CD4-positive, alpha-beta memory T cell (primary cell): ENCODE measurements around the gene HCLS1. TPM values are rescaled to one million over a fixed set of nuclear protein-coding genes. Genes with fewer than 3 reads are reported as not detected.
A peak's percentile ranks its signal among the peaks of the same experiment; 100 is the strongest.

Source experiments
- CTCF ChIA-PET: fragments of 350-600 bp; sonication (Branson Sonifier 250); formaldehyde crosslinking; loops from one replicate; lab custom pipeline; 2021; ENCODE audit warnings: inconsistent platforms; ENCODE audit not compliant: partially characterized antibody; lab: Charles Lee
- POLR2A ChIA-PET: fragments of 350-600 bp; sonication (Branson Sonifier 250); formaldehyde crosslinking; loops from one replicate; lab custom pipeline; 2021; ENCODE audit not compliant: partially characterized antibody; lab: Charles Lee
- DNase-seq, 5 donors: peaks; one replicate each; pipeline versions ENCODE4 v3.0.0 to v3.0.0-alpha.2; 2020 to 2022; ENCODE audit warnings: mixed read lengths in 1 of 5
- H3K27ac ChIP-seq: one replicate; pipeline ENCODE4 v1.7.0; 2013; ENCODE audit warnings: low read depth, low read length
- H3K27me3 ChIP-seq: 2 replicates; pipeline ENCODE4 v1.7.0; 2013; ENCODE audit warnings: mild to moderate bottlenecking, low read length, moderate library complexity; ENCODE audit not compliant: insufficient read depth
- H3K36me3 ChIP-seq: 2 replicates; pipeline ENCODE4 v1.7.0; 2013; ENCODE audit warnings: mild to moderate bottlenecking, low read length, moderate library complexity; ENCODE audit not compliant: insufficient read depth
- H3K4me1 ChIP-seq: 2 replicates; pipeline ENCODE4 v1.7.0; 2013; ENCODE audit warnings: mild to moderate bottlenecking, low read length, moderate library complexity; ENCODE audit not compliant: insufficient read depth
- H3K4me3 ChIP-seq, 2 donors: one replicate each; pipeline ENCODE4 v1.7.0; 2013; ENCODE audit warnings: low read length in 2 of 2, mild to moderate bottlenecking in 1 of 2
- H3K9me3 ChIP-seq, 2 donors: one replicate each; pipeline ENCODE4 v1.7.0; 2013; ENCODE audit warnings: low read length in 2 of 2, control low read depth in 1 of 2; ENCODE audit not compliant: control insufficient read depth in 1 of 2
- H3K27ac Mint-ChIP-seq, 7 donors: one replicate each; pipeline ENCODE4 v1.8.0; 2020 to 2021; ENCODE audit warnings: mixed read lengths in 7 of 7, mild to moderate bottlenecking in 6 of 7, inconsistent platforms in 3 of 7, moderate library complexity in 3 of 7
- H3K27me3 Mint-ChIP-seq, 2 donors: one replicate each; pipeline ENCODE4 v1.8.0; 2020 to 2021; ENCODE audit warnings: mixed read lengths in 2 of 2
- H3K36me3 Mint-ChIP-seq, 2 donors: one replicate each; pipeline ENCODE4 v1.8.0; 2020 to 2021; ENCODE audit warnings: mixed read lengths in 2 of 2, inconsistent platforms in 1 of 2, mild to moderate bottlenecking in 1 of 2
- H3K4me1 Mint-ChIP-seq, 4 donors: one replicate each; pipeline ENCODE4 v1.8.0; 2020 to 2021; ENCODE audit warnings: mixed read lengths in 4 of 4, mild to moderate bottlenecking in 1 of 4
- H3K4me3 Mint-ChIP-seq, 8 donors: one replicate each; pipeline ENCODE4 v1.8.0; 2020 to 2021; ENCODE audit warnings: mixed read lengths in 8 of 8, mild to moderate bottlenecking in 7 of 8, moderate library complexity in 6 of 8, inconsistent platforms in 3 of 8
- H3K9me3 Mint-ChIP-seq, 8 donors: one replicate each; pipeline ENCODE4 v1.8.0; 2020 to 2021; ENCODE audit warnings: mixed read lengths in 8 of 8, mild to moderate bottlenecking in 5 of 8, inconsistent platforms in 3 of 8, moderate library complexity in 1 of 8
- intact Hi-C: fragments of 100-400 bp; cut with micrococcal nuclease; formaldehyde crosslinking; loops from one replicate; pipeline ENCODE4 v1.15.1; 2023
- polyA plus RNA-seq, 2 donors: library from polyadenylated mRNA; unstranded; fragments of 300-500 nt; fragmentation: Illumina TruSeq; gene quantifications; one replicate each; pipeline ENCODE4 v1.2.3, GENCODE V29; 2021
- total RNA-seq, 2 experiments: library from RNA; stranded (reverse); gene quantifications; one replicate each; pipeline ENCODE4 v1.2.3, GENCODE V29; 2021

Gene HCLS1
- total and polyA plus RNA-seq, 4 experiments from 2014 or later: 336 to 503 (median 389) TPM

GRCh38 chr3:121670676-121671075, 10.0 kb upstream of the HCLS1 start:
- H3K9me3 ChIP-seq: no peaks in the 10 kb centered on the region
- no peaks in the 10 kb centered on the region for H3K9me3 Mint-ChIP-seq
- H3K27ac Mint-ChIP-seq: no peak overlapping the region
- intact Hi-C loops: no loop called here
- no peaks in the 10 kb centered on the region for H3K27me3 Mint-ChIP-seq
- H3K4me3 ChIP-seq: no peak overlapping the region
- no peak for DNase-seq
- ChIA-PET POLR2A (no interaction called here), CTCF (interaction anchor here (0.6 kb wide), 1 partner anchor 10 kb away, joined by 3 read pairs; the partner anchor contains the start of gene HCLS1)
- no peaks in the 10 kb centered on the region for H3K27me3 ChIP-seq
- H3K4me1 Mint-ChIP-seq: no peaks in the 10 kb centered on the region
- H3K4me1 ChIP-seq: no peaks in the 10 kb centered on the region
- no peak overlapping the region for H3K27ac ChIP-seq
- H3K4me3 Mint-ChIP-seq: no peak overlapping the region
- H3K36me3 ChIP-seq: peaks cover 41% of the 10 kb centered on the region
- H3K36me3 Mint-ChIP-seq: peaks cover 57 to 77% of the 10 kb centered on the region in 2 donors

- H3K36me3 Mint-ChIP-seq: peaks cover 52 to 85% of the 10 kb centered on the region in 2 donors
- intact Hi-C loops: no loop called here
- peak overlapping the region in 1 of 7 donors; percentile 4 for H3K27ac Mint-ChIP-seq
These were observed 6.6 kb upstream of the HCLS1 start for GRCh38 chr3:121667333-121667732.

GRCh38 chr3:121665488-121665887, 4.8 kb upstream of the HCLS1 start:
- no peak overlapping the region for H3K27ac ChIP-seq
- CTCF ChIA-PET: no interaction called here
- Mint-ChIP-seq H3K4me3 (no peak overlapping the region), H3K27ac (peak overlapping the region in 1 of 7 donors; percentile 10), H3K9me3 (no peaks in the 10 kb centered on the region), H3K4me1 (peaks cover 5 to 15% (median 10%) of the 10 kb centered on the region in 4 donors), H3K36me3 (peaks cover 50 to 79% of the 10 kb centered on the region in 2 donors), H3K27me3 (no peaks in the 10 kb centered on the region)
- no peaks in the 10 kb centered on the region for H3K9me3 ChIP-seq
- H3K4me3 ChIP-seq: no peak overlapping the region
- intact Hi-C loops: no loop called here
- no peak for DNase-seq
- H3K36me3 ChIP-seq: peaks cover 54% of the 10 kb centered on the region
- POLR2A ChIA-PET: interaction anchor here (1.1 kb wide), 1 partner anchor 12 kb away, joined by 3 read pairs; no protein-coding TSS in a partner anchor
- H3K4me1 ChIP-seq: peaks cover 10% of the 10 kb centered on the region
- H3K27me3 ChIP-seq: no peaks in the 10 kb centered on the region

More at GRCh38 chr3:121667333-121667732, 6.6 kb upstream of the HCLS1 start:
- Histone ChIP-seq H3K27me3 (no peaks in the 10 kb centered on the region), H3K4me1 (no peaks in the 10 kb centered on the region), H3K4me3 (no peak overlapping the region), H3K9me3 (no peaks in the 10 kb centered on the region), H3K36me3 (peaks cover 61% of the 10 kb centered on the region), H3K27ac (no peak overlapping the region)
- no peak for DNase-seq
- H3K27me3 Mint-ChIP-seq: no peaks in the 10 kb centered on the region
- no peak overlapping the region for H3K4me3 Mint-ChIP-seq
- no peaks in the 10 kb centered on the region for H3K9me3 Mint-ChIP-seq
- ChIA-PET CTCF (no interaction called here), POLR2A (no interaction called here)
- H3K4me1 Mint-ChIP-seq: no peaks in the 10 kb centered on the region

GRCh38 chr3:121663171-121663847, 2.6 kb upstream of the HCLS1 start:
- no peaks in the 10 kb centered on the region for H3K27me3 Mint-ChIP-seq
- Histone ChIP-seq H3K9me3 (no peaks in the 10 kb centered on the region), H3K4me3 (no peak overlapping the region), H3K36me3 (peaks cover 52% of the 10 kb centered on the region), H3K4me1 (peaks cover 28% of the 10 kb centered on the region), H3K27me3 (no peaks in the 10 kb centered on the region), H3K27ac (no peak overlapping the region)
- POLR2A ChIA-PET: no interaction called here
- H3K27ac Mint-ChIP-seq: peak overlapping the region in 4 of 7 donors; percentile 8 to 62 (median 51)
- no peak for DNase-seq
- H3K36me3 Mint-ChIP-seq: peaks cover 50 to 76% of the 10 kb centered on the region in 2 donors
- CTCF ChIA-PET: no interaction called here
- H3K4me3 Mint-ChIP-seq: no peak overlapping the region
- intact Hi-C loops: no loop called here
- H3K4me1 Mint-ChIP-seq: peaks cover 18 to 37% (median 28%) of the 10 kb centered on the region in 4 donors
- no peaks in the 10 kb centered on the region for H3K9me3 Mint-ChIP-seq

- no peaks in the 10 kb centered on the region for H3K9me3 Mint-ChIP-seq
- H3K27ac Mint-ChIP-seq: peak overlapping the region in 5 of 7 donors; percentile 24 to 80 (median 51)
- DNase-seq: no peak
These were observed 2.0 kb upstream of the HCLS1 start for GRCh38 chr3:121662742-121663141.

GRCh38 chr3:121661376-121661775, 673 bp upstream of the HCLS1 start:
- ChIA-PET CTCF (interaction anchor here (0.7 to 1.7 kb wide), 7 partner anchors 9 to 1017 kb away, joined by 3 to 7 read pairs (median 4); partner anchors contain the start of genes GOLGB1 and POLQ), POLR2A (interaction anchor here (0.6 to 4.1 kb wide), 20 partner anchors 11 to 1922 kb away, joined by 3 to 33 read pairs (median 4); partner anchors contain the start of genes EAF2, FAM162A, GOLGB1 and KPNA1)
- H3K9me3 ChIP-seq: no peaks in the 10 kb centered on the region
- H3K27ac Mint-ChIP-seq: peak overlapping the region; percentile 95 to 100 (median 99)
- H3K36me3 ChIP-seq: peaks cover 52% of the 10 kb centered on the region
- H3K4me1 Mint-ChIP-seq: peaks cover 34 to 56% (median 45%) of the 10 kb centered on the region in 4 donors
- no peaks in the 10 kb centered on the region for H3K27me3 ChIP-seq
- no peak overlapping the region for H3K4me3 ChIP-seq
- DNase-seq: no peak
- H3K36me3 Mint-ChIP-seq: peaks cover 50 to 75% of the 10 kb centered on the region in 2 donors
- no peaks in the 10 kb centered on the region for H3K9me3 Mint-ChIP-seq
- no peaks in the 10 kb centered on the region for H3K27me3 Mint-ChIP-seq
- H3K4me3 Mint-ChIP-seq: peak overlapping the region in 4 of 8 donors; percentile 91 to 99 (median 94)
- intact Hi-C loops: loop anchor here (2.0 kb wide), 3 partner anchors 723 to 1539 kb away; partner anchors contain the start of genes FAM162A, PARP14 and SEC22A
- peak overlapping the region; percentile 85 for H3K27ac ChIP-seq
- peaks cover 42% of the 10 kb centered on the region for H3K4me1 ChIP-seq

More at GRCh38 chr3:121662742-121663141, 2.0 kb upstream of the HCLS1 start:
- peaks cover 24 to 43% (median 34%) of the 10 kb centered on the region in 4 donors for H3K4me1 Mint-ChIP-seq
- no peaks in the 10 kb centered on the region for H3K27me3 Mint-ChIP-seq
- ChIA-PET POLR2A (interaction anchor here (4.1 kb wide), 1 partner anchor 87 kb away, joined by 33 read pairs; the partner anchor contains the start of gene GOLGB1), CTCF (no interaction called here)
- no peak overlapping the region for H3K4me3 Mint-ChIP-seq
- H3K36me3 Mint-ChIP-seq: peaks cover 51 to 77% of the 10 kb centered on the region in 2 donors
- Histone ChIP-seq H3K4me1 (peaks cover 34% of the 10 kb centered on the region), H3K36me3 (peaks cover 53% of the 10 kb centered on the region), H3K9me3 (no peaks in the 10 kb centered on the region), H3K27ac (no peak overlapping the region), H3K4me3 (no peak overlapping the region), H3K27me3 (no peaks in the 10 kb centered on the region)
- intact Hi-C loops: no loop called here

GRCh38 chr3:121659586-121659985, 1.1 kb downstream of the HCLS1 start:
- peaks cover 41 to 69% (median 56%) of the 10 kb centered on the region in 4 donors for H3K4me1 Mint-ChIP-seq
- H3K27ac Mint-ChIP-seq: peak overlapping the region; percentile 95 to 100 (median 99)
- intact Hi-C loops: no loop called here
- ChIA-PET POLR2A (interaction anchor here (1.6 to 4.1 kb wide), 5 partner anchors 12 to 114 kb away, joined by 6 to 33 read pairs (median 6); partner anchors contain the start of genes GOLGB1 and POLQ), CTCF (no interaction called here)
- Histone ChIP-seq H3K27me3 (no peaks in the 10 kb centered on the region), H3K4me1 (peaks cover 52% of the 10 kb centered on the region), H3K4me3 (peak overlapping the region; percentile 58 to 76), H3K9me3 (no peaks in the 10 kb centered on the region), H3K36me3 (peaks cover 42% of the 10 kb centered on the region), H3K27ac (peak overlapping the region; percentile 85)
- H3K9me3 Mint-ChIP-seq: no peaks in the 10 kb centered on the region
- H3K36me3 Mint-ChIP-seq: peaks cover 43 to 72% of the 10 kb centered on the region in 2 donors
- H3K4me3 Mint-ChIP-seq: peak overlapping the region; percentile 91 to 99 (median 94)
- DNase-seq: no peak
- H3K27me3 Mint-ChIP-seq: no peaks in the 10 kb centered on the region
